ENCODE measurements around the gene FSIP1.

FSIP1 gene

GRCh38 chr15:39597751-39598185 is 184.9 kb downstream of the FSIP1 start:
- in situ Hi-C loops (cut with HindIII; ENCODE audit: low sequenced_read_pairs), result no loop called here

- in situ Hi-C loops (cut with HindIII; ENCODE audit: low sequenced_read_pairs), result no loop called here
Measured at GRCh38 chr15:39597336-39597735, 185.3 kb downstream of the FSIP1 start.

GRCh38 chr15:39596358-39597051 is 186.1 kb downstream of the FSIP1 start:
- in situ Hi-C loops (cut with HindIII; ENCODE audit: low sequenced_read_pairs), result no loop called here

GRCh38 chr15:39595338-39596221 is 187.1 kb downstream of the FSIP1 start:
- in situ Hi-C loops (cut with HindIII; ENCODE audit: low sequenced_read_pairs), result no loop called here

- in situ Hi-C loops (cut with HindIII; ENCODE audit: low sequenced_read_pairs), result no loop called here
Measured at GRCh38 chr15:39594446-39595337, 187.9 kb downstream of the FSIP1 start.

- in situ Hi-C loops (cut with HindIII; ENCODE audit: low sequenced_read_pairs), result no loop called here
Measured at GRCh38 chr15:39593656-39594445, 188.8 kb downstream of the FSIP1 start.

GRCh38 chr15:39593071-39593655 is 189.5 kb downstream of the FSIP1 start:
- in situ Hi-C loops (cut with HindIII; ENCODE audit: low sequenced_read_pairs), result no loop called here

- in situ Hi-C loops (cut with HindIII; ENCODE audit: low sequenced_read_pairs), result no loop called here
Measured at GRCh38 chr15:39592500-39592899, 190.1 kb downstream of the FSIP1 start.

- in situ Hi-C loops (cut with HindIII; ENCODE audit: low sequenced_read_pairs), result no loop called here
Measured at GRCh38 chr15:39591896-39592315, 190.7 kb downstream of the FSIP1 start.

GRCh38 chr15:39591141-39591895 is 191.3 kb downstream of the FSIP1 start:
- in situ Hi-C loops (cut with HindIII; ENCODE audit: low sequenced_read_pairs), result no loop called here

- in situ Hi-C loops (cut with HindIII; ENCODE audit: low sequenced_read_pairs), result no loop called here
Measured at GRCh38 chr15:39589815-39590644, 192.6 kb downstream of the FSIP1 start.

GRCh38 chr15:39589193-39589814 is 193.3 kb downstream of the FSIP1 start:
- in situ Hi-C loops (cut with HindIII; ENCODE audit: low sequenced_read_pairs), result no loop called here

GRCh38 chr15:39588531-39589192 is 194.0 kb downstream of the FSIP1 start:
- in situ Hi-C loops (cut with HindIII; ENCODE audit: low sequenced_read_pairs), result no loop called here

- in situ Hi-C loops (cut with HindIII; ENCODE audit: low sequenced_read_pairs), result no loop called here
Measured at GRCh38 chr15:39587731-39588530, 194.7 kb downstream of the FSIP1 start.

GRCh38 chr15:39587096-39587721 is 195.4 kb downstream of the FSIP1 start:
- in situ Hi-C loops (cut with HindIII; ENCODE audit: low sequenced_read_pairs), result no loop called here

Measured in endothelial cell of hepatic sinusoid (primary cell).